Measurements from ENCODE around the gene FAM120C.

FAM120C gene, protein sequence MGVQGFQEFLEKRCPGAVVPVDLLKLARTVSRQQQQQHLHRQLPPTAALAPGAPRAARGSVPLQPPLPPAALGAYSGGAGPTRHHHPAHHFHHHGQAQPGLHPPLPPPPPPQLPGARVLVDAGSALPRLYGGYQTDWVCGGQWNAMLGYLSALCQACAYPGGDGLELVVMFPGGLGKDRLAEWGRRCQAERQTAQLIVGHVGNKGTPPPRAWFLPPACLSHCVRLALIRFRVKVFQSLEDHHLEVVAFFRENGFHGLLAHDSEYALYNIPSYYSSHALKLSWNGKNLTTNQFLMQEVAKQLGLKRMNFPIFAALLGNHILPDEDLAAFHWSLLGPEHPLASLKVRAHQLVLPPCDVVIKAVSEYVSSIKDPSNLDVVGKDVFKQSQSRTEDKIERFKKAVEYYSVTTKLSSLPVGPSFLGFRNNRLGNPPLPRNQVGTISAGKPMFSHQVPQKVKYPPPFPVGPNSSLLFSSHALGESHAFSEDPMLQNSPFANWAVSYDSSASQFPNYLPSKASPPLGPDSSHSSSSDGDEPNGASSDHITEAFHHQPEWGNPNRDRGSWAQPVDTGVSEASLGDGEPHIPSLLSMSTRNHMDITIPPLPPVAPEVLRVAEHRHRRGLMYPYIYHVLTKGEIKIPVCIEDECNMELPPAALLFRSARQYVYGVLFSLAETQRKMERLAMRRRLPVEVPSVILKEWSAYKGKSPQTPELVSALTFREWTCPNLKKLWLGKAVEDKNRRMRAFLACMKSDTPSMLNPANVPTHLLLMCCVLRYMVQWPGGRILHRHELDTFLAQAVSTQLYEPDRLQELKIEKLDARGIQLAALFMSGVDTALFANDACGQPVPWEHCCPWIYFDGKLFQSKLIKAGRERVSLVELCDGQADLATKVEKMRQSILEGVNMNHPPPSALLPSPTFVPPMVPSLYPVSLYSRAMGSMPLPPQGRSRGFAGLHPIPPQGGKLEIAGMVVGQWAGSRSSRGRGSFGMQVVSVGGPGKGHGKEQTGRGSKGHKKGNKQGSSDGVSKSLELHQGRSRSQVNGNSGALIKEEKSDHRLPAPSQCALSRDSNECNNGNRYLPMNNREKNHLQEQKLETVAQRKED

DNA sequence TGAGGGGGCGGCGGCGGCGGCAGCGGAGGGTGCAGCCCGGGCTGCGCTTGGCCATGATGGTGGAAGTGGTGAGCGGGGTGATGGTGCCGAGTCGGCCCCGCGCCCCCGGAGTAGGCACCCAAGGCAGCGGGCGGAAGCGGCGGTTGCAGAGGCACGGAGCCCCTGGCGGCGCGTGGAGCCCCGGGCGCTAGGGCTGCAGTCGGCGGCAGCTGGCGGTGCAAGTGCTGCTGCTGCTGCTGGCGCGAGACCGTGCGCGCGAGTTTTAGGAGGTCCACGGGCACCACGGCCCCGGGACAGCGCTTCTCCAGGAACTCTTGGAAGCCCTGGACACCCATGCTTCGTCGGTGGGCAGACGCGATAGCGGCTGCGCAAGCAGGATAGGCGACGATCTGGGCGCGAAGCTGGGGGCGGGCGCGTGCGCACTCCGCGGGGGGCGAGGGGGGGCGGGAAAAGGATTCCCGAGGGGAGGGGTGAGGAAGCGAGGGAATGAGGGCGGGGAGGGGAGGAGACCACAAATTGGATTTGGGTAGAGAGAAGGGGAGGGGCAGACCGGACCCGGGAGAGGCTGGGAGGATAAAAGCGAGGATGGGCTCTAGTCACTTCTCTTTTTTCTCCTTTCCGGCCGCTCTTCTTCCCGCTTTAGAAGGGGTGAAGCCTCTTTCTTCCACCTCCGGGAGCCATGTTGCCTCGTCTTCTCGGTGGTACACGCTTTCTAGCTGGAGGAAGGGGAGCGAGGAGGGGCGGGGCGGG lies at the start of gene FAM120C:
Gene FAM120C (minus strand): TSS at position 391 of the 750 bp plus-strand sequence. CDS start 56 bp downstream, at position 335.
- no peak for DNase-seq (ENCODE audit: low read depth)

DNA sequence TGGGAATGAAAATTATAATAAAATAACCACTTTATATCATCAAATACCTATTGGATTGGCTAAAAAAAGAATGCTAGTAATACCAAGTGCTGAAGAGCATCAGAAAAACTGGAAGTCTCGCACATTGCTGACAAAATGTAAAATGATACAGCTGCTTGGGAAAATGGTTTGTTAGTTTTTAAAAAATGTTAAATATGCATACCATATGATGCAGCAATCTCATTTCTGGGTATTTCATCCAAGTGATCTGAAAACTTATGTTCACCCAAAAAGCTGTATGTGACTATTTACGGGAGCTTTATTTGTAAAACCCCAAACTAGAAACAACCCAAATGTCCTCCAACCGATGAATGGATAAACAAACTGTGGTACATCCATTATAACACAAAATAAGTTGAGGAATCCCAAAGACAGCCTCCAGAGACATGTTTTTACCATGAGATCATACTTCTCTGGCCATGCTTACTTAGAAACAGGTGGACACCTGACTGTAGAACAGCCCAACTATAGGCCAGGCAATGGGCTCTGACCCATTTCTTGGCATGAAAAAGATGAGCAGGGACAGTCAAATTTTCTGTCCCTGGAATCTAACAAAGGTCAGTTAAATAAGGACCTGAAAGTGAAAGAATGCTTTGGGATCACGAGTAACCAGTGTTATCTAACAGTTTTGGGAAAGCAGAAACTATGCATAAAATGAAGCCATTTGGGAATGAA lies 47.5 kb upstream of the FAM120C start:
- DNase-seq (ENCODE audit: low read depth) = no peak

DNA sequence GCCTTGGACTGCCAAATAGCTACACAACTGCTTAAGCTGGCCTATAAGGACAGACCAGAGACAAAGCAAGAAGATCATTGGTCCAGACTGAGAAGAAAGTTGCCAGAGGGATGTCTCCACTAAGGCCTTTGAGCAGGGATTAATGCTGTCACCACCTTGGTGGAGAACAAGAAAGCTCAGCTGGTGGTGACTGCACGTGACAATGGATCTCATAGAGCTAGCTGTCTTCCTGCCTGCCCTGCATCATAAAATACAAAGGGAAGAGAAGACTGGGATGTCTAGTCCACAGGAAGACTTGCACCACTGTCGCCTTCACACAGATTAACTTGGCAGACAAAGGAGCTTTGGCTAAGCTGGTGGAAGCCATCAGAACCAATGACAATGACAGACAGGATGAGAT lies 40.5 kb upstream of the FAM120C start:
- no peak for DNase-seq (ENCODE audit: low read depth)

DNA sequence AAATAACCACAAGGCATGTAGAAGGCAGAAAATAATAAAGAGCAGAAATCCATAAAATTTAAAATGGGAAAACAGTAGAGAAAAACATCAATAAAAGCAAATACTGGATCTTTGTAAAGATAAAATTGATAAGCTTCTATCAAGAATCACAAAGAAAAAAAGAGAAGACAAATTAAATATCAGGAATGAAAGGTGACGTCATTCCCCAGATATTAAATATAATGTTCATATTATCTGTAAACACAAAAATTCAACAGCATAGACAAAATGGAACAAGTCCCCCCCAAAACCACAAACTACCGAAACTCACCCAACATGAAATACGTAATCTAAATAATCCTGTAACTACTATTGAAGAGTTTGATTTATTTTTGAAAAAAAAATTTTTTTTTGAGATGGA lies 30.5 kb upstream of the FAM120C start:
- DNase-seq (ENCODE audit: low read depth) = no peak

DNA sequence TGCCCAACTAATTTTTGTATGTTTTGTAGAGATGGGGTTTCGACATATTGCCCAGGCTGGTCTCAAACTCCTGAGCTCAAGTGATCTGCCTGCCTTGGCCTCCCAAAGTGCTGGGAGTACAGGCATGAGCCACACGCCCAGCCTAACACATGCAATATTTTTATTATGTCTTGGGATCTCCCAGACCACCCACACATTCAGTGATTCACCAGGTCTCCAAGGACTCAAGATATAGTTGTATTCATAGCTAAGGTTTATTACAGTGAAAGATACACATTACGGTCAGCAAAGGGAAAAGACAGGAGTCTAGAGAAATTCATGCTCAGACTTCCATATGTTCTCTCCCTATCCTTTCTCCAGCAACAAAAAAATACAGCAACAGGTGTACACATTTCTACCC lies 25.5 kb upstream of the FAM120C start:
- no peak for DNase-seq (ENCODE audit: low read depth)

DNA sequence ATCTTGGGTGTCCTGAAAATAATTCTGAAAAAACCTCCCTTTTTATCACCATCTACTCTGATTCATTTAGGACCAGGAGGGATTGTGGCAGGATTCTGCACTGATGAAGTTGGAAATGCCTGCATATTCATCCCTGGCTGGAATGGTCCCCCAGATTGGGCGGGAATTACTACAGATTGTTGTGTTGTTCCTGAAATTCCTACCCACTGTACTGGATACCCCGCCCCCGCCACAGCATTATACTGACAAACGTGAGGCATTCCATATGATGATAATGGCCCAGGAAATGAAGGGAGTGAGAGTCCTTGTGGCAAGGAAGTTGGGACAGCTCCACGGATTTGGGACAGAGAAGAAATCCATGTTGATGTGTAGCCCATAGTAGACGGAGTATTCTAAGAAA lies 15.2 kb upstream of the FAM120C start:
- no peak for DNase-seq (ENCODE audit: low read depth)

DNA sequence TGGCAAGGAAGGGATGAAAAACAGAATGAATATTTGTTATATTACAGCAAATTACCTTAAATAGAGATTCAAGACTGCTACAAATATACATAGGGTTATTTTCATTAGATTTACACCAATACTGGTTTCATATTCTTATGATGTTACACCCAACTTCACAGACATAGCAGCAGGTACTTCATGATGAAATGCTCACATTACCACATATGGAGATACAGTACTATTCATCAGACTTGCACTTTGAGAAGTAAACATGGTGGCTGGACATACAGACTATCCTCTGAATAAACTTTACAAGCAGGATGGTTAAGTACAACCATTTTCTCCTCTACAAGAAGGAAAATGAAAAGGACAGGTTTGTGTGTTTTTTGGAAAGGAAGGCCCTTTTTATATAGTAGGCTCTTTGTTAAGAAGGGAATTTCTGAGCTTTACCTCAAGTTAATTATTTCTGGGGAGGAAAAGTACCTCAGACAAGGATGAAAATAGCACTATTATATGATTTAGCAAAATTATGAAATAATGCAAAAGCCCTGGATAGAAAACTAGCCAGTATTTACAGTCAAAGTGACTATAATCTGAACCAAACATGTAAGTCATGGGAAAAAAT lies 12.0 kb upstream of the FAM120C start:
- DNase-seq (ENCODE audit: low read depth) = no peak

DNA sequence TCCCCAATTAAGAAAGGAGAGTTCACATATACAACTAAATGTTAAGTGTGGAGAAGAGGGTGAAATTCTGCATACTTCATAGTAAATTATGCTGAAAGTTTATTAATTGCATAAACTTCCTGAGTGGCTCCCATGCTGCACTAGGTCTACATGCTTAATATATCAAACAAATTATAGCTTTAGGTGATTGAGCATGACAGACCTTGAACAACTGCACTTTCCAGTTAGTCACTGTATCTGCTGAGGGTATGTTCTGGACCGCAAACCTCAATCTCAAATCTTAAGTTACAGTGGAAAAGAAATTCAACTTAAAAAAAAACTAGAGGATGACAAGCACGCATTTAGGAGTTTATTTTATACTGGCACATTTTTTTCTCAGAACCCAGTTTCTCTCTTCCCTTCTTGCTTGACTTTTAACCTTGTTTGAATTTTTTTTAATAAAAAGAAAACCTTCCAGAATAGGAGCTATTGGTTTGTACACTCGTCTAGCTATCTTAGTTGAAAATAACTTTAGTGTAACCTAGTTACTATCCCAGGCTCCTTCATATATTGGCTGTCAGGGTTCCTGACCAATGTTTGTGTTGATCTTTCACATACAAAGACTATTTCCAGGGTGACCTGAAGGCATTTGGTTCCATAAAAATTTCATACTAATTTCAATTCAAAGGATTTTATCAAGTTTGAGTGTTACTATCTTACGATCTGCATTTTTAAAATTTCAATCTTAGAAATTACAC lies 10.2 kb upstream of the FAM120C start:
- no peak for DNase-seq (ENCODE audit: low read depth)

DNA sequence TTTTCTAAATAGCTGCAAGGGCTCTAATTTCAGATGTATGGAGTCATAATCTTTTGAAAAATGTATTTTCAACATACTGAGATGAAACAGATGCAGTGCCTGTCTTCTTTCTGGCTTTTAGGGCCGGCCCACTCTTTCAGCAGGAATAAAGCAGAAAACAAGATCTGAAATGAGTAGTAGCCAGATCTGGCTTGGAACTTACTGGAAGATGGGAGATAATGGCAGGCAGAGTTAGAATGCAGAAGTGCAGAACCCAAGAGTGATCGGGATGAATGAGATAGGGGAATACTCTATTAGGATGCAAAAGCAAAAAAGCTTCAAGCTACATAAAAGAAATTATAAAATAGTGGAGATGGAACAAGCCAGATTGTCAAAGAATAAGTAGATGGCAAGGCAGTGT lies 1.4 kb upstream of the FAM120C start:
- DNase-seq (ENCODE audit: low read depth) = no peak

DNA sequence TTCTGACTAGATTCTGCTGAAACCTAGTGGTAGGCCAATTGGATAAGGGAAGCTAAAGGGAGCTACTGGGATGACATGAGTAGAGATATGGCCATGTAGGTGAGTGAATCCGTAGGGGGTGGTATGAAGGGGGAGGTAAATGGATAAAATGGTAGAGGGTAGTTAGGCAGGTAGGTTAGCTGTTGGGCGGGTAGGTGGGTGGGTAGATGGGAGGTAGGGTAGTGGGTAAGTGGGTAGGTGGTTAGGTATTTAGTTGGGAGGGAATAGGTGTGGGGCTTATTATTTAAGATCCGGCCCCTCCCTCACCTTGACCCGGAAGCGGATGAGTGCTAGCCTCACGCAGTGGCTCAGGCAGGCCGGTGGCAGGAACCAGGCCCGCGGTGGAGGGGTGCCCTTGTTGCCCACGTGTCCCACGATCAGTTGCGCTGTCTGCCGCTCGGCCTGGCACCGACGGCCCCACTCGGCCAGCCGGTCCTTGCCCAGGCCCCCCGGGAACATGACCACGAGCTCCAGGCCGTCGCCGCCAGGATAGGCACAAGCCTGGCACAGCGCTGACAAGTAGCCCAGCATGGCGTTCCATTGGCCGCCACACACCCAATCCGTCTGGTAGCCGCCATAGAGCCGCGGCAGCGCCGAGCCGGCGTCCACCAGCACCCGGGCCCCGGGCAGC lies 725 bp downstream of the FAM120C start:
- DNase-seq (ENCODE audit: low read depth) = no peak

DNA sequence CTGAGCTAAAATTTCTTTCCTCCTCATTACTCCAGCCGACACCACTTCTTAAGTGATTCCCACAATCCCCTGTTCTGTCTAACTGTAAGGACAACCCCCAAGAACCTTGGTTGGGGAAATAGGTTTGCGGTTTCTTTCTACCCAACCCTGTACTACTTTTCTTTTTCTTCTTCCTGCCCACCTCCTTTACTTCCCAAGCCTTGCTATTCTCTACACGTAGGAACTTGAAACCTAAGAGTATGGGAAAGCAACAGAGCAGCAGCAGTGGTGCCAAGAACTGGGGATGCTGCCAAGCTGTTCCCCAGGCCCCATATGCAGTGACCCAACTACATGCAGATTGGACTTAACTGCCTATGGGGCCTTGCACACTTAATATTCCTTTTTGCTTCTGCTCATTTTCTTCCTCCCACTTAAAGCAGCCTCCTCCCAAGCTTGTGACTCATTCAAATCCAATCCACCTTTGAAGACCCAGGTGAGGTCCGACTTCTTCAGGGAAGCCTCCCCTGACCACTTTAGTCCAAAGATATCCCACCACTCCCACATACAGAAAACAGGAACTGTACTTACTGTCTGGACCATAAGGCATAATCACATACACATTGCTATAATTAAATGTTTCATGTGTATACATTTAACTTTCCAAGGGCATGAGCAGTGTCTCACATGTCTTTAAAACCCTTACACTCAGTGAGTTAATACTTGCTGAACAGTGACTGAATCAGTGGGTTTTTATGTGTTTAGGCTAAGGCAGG lies 1.7 kb downstream of the FAM120C start:
- DNase-seq (ENCODE audit: low read depth) = no peak

DNA sequence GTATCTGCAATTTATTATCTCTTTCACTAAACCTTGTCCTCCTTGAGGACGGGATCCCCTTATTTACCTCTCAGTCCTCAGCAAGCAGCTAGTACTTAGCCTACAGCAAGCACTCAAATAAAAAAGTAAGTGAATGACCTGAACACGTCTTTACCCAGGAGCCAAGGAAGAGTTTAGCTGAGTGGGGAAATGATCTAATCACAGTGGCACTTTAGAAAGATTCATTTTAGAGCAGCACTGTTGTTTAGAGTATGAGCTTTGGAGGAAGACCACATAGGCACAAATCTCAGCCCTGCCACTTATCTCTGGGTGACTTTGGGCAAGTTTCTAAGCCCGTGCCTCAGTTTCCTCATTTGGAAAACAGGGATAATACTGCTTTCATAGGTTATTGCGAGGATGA lies 2.7 kb downstream of the FAM120C start:
- no peak for DNase-seq (ENCODE audit: low read depth)

DNA sequence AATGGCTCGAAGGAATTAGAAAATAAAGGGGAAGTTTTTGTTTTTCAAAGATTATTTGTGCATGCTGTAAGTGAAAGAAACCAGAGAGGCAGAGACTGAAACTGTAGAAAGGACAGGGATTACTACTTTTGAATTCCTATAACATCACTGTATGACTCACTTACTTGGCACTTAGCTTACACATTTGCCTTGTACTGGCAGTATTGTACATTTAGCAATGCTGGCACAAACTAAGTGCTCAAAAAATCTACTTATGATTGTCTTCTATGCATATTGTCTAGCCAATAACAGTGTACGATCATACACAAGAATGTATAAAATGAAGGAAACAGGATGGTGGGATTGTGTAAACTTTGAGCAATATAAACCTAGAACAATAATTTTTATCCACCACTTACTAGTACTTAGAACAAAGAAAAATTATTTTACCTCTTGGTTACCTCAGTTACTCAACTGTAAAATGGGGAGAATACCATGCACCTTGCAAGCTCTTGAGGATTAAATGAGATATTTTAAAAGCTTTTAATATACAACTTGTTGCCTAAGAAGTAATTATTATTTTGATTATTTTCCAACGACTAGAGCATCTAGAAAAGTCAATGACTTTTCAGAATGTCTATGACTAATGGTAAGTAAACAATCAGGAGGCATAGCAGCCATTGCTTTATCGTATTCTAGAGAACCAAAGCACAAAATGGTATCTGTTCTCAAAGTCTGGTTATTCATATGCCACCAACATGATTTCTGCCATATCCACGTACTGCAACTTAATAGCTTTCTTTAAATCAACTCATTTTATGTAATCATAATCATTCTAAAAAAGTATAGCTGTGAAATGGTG lies 4.7 kb downstream of the FAM120C start:
- peak; percentile 61 for DNase-seq (ENCODE audit: low read depth)

DNA sequence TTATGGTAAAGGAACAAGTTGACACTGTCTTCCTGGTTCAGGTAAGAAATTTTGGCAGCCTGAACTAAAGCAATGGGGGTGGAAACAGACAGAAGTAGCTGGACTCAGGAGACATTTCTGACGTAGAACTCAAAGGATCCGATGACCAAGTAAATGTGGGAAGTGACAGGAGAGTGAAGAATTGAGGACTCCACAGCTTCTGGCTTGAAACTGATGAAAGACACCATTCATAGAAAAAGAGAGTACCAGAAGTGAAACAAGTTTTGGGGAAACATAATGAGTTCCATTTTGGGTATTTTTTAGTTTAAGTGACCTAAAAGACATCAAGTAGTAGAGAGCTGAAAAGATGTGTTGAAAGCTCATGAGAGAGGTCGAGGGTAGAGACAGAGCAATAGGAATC lies 5.7 kb downstream of the FAM120C start:
- no peak for DNase-seq (ENCODE audit: low read depth)

DNA sequence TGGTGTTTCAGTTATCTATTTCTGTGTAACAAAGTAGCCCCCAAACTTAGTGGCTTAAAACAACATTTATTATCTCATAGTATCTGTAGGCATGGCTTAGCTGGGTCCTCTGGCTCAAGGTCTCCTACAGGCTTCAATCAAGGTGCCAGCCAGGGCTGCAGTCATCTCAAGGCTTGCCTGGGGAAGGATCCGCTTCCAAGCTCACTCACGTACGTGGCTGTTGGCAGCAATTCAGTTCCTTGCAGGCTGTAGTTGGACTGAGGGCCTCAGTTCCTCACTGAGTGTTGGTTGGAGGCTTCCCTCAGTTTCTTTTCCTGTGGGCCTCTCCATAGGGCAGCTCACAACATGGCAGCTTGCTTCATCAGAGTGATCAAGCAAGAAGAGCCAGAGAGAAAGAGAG lies 9.3 kb downstream of the FAM120C start:
- no peak for DNase-seq (ENCODE audit: low read depth)

DNA sequence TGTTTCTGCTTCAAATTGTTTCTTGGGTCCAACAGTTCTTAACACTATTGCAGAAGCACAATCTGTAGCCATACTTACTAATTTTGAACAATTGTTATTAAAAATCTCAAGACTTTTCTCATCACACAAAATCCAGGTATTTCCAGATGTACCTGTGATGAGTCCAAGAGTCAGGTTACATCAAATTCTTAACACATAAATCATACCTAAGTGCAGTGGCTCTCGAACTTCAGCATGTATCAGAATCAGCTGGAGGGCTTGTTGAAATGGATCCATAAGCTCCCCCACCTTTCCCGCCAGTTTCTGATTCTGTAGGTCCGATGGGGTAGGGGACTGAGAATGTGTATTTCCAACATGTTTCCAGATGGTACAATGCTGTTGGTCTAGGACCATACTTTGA lies 10.6 kb downstream of the FAM120C start:
- DNase-seq (ENCODE audit: low read depth) = no peak

DNA sequence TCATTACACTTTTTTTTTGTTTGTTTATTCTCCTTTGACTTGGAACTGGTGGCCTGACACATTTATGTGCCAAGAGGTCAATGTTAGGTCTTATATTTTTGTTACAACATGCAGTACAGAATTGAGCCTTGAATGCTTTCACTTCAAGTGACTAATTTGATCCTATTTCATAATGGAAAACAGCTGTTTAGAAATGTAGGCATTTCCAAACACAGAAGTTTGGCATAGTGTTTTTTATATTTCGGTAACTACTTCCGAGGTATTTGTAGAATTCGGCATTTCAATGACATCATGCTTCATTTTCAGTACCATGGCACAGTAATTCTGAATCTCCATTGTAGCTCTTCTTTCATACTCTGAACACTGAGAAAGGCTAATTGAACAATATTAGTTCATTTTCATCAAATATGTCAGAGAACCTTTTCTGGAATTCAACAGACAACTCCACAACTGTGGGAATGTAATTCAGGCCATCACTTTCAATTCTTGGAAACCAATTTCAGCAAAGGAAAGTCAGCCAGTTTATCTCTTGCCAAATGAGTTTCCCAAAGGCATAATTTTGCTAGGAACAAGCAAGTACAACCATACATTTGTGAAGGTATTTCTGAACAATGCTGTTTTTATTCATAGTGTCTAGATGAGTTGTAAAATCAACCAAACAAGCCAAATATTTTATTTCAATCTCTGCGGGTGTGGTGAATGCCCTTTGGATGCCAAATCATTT lies 11.4 kb downstream of the FAM120C start:
- DNase-seq (ENCODE audit: low read depth) = no peak
